HepG2 (cell line): ENCODE data around the gene NFATC1. TPM values are rescaled to one million over a fixed set of nuclear protein-coding genes. Genes with fewer than 3 reads are reported as not detected.

Source experiments
- ATAC-seq: fragments of 200-7000 bp; cut with Tn5 transposase; 3 replicates; pipeline ENCODE4 v1.9.1; 2020; ENCODE audit warnings: mild to moderate bottlenecking, moderate library complexity
- BruUV-seq: library from RNA; stranded (reverse); fragments of 400-500 nt; replicated peaks from 2 replicates; lab custom pipeline; 2021; lab: Mats Ljungman, UMichigan
- CTCF ChIA-PET: fragments of 300-600 bp; formaldehyde crosslinking; extraction: SDS; loops from one replicate; lab custom pipeline; 2021; ENCODE audit warnings: low total read pairs, inconsistent platforms, low intra/inter-chr PET ratio; lab: Yijun Ruan, JAX
- POLR2A ChIA-PET: fragments of 350-600 bp; sonication (Branson Sonifier 250); formaldehyde crosslinking; loops from one replicate; lab custom pipeline; 2020; ENCODE audit warnings: antibody characterized with exemption, inconsistent platforms; lab: Yijun Ruan, JAX
- DNase-seq: peaks from one replicate; pipeline ENCODE4 v3.0.0-alpha.2; 2015; ENCODE audit warnings: low spot score
- FAIRE-seq: peaks from 3 replicates; lab custom pipeline; 2011; peaks lifted over from hg19 to GRCh38; lab: Jason Lieb, UNC
- H2AFZ ChIP-seq: one replicate; pipeline ENCODE4 v1.6.1; 2011; ENCODE audit warnings: low read length, inconsistent platforms
- H3K27ac ChIP-seq: fragments of 300-600 bp; 3 replicates; pipeline ENCODE4 v1.8.0; 2011; ENCODE audit warnings: mixed run types, mild to moderate bottlenecking, mixed read lengths, low read length, inconsistent platforms; ENCODE audit not compliant: insufficient read depth; ENCODE audit errors: extremely low read length
- H3K27me3 ChIP-seq, 2 experiments: fragments of 200-600 bp in 1 of 2; 2 replicates in 1 of 2; 3 replicates in 1 of 2; pipeline versions ENCODE4 v1.6.0 to v1.8.0; 2011; ENCODE audit warnings: low read length in 2 of 2, mild to moderate bottlenecking in 2 of 2, moderate library complexity in 2 of 2, inconsistent platforms in 1 of 2; ENCODE audit not compliant: insufficient read depth in 2 of 2, control insufficient read depth in 1 of 2
- H3K36me3 ChIP-seq, 2 experiments: fragments of 200-600 bp in 1 of 2; replicated peaks in 1 of 2; 2 replicates in 1 of 2; 3 replicates in 1 of 2; pipeline versions ENCODE4 v1.5.1 to v1.8.0; 2011; ENCODE audit warnings: low read length in 2 of 2, inconsistent platforms in 1 of 2; ENCODE audit not compliant: insufficient read depth in 2 of 2, control insufficient read depth in 1 of 2
- H3K4me1 ChIP-seq: 2 replicates; pipeline ENCODE4 v1.5.1; 2012; ENCODE audit warnings: low read length, inconsistent platforms; ENCODE audit not compliant: insufficient read depth
- H3K4me2 ChIP-seq: 2 replicates; pipeline ENCODE4 v1.6.0; 2011; ENCODE audit warnings: low read depth, low read length, inconsistent platforms
- H3K4me3 ChIP-seq, 3 experiments: fragments of 200-600 bp in 1 of 3; sonication (generic), shearing (Covaris generic) in 1 of 3; replicated peaks in 1 of 3; 2 replicates each; pipeline ENCODE4 v1.5.1; 2011 to 2016; ENCODE audit warnings: low read length in 3 of 3, inconsistent platforms in 2 of 3, low read depth in 2 of 3, mild to moderate bottlenecking in 2 of 3, control low read depth in 1 of 3, mixed read lengths in 1 of 3; ENCODE audit not compliant: insufficient read depth in 1 of 3
- H3K79me2 ChIP-seq: one replicate; pipeline ENCODE4 v1.6.1; 2011; ENCODE audit warnings: low read length, inconsistent platforms; ENCODE audit not compliant: insufficient read depth
- H3K9ac ChIP-seq: 2 replicates; pipeline ENCODE4 v1.6.0; 2011; ENCODE audit warnings: mild to moderate bottlenecking, low read depth, low read length, inconsistent platforms; ENCODE audit not compliant: insufficient read depth
- H3K9me3 ChIP-seq: 2 replicates; pipeline ENCODE4 v1.5.1; 2012; ENCODE audit warnings: mild to moderate bottlenecking, low read length
- H4K20me1 ChIP-seq: 2 replicates; pipeline ENCODE4 v1.6.0; 2011; ENCODE audit warnings: inconsistent platforms, mild to moderate bottlenecking, low read length, moderate library complexity; ENCODE audit not compliant: insufficient read depth
- ARID4A ChIP-seq: sonication (generic); formaldehyde crosslinking; IDR thresholded peaks from 2 replicates; pipeline ENCODE4 v1.5.0; 2020; ENCODE audit warnings: mild to moderate bottlenecking, missing genetic modification reagents, borderline replicate concordance
- FIP1L1 ChIP-seq: fragments of 200-400 bp; formaldehyde crosslinking; IDR thresholded peaks from 2 replicates; pipeline ENCODE4 v1.6.1; 2018; ENCODE audit warnings: low read depth, mild to moderate bottlenecking, low read length, moderate library complexity, borderline replicate concordance; ENCODE audit not compliant: insufficient read depth
- NPAS2 ChIP-seq: sonication (generic); formaldehyde crosslinking; IDR thresholded peaks from 2 replicates; pipeline ENCODE4 v1.8.0; 2022; ENCODE audit warnings: mild to moderate bottlenecking, missing genetic modification reagents, borderline replicate concordance
- PAWR ChIP-seq: sonication (generic); formaldehyde crosslinking; IDR thresholded peaks from 2 replicates; pipeline ENCODE4 v1.4.0; 2020; ENCODE audit warnings: missing genetic modification reagents, mild to moderate bottlenecking, borderline replicate concordance
- REL ChIP-seq: sonication (generic); formaldehyde crosslinking; conservative IDR thresholded peaks from 2 replicates; pipeline ENCODE4 v1.8.0; 2022; ENCODE audit warnings: mild to moderate bottlenecking, missing genetic modification reagents, moderate library complexity
- REXO4 ChIP-seq: sonication (generic); formaldehyde crosslinking; IDR thresholded peaks from 2 replicates; pipeline ENCODE4 v1.8.0; 2022; ENCODE audit warnings: missing genetic modification reagents, mild to moderate bottlenecking, borderline replicate concordance
- RNF2 ChIP-seq: fragments of 450-650 bp; conservative IDR thresholded peaks from 2 replicates; pipeline ENCODE4 v1.6.1; 2016; ENCODE audit warnings: low read depth
- ZMAT5 ChIP-seq: sonication (generic); formaldehyde crosslinking; IDR thresholded peaks from 2 replicates; pipeline ENCODE4 v1.5.0; 2020; ENCODE audit warnings: mild to moderate bottlenecking, low read depth, missing genetic modification reagents, borderline replicate concordance
- ZNF503 ChIP-seq: sonication (generic); formaldehyde crosslinking; IDR thresholded peaks from 2 replicates; pipeline ENCODE4 v1.4.0; 2020; ENCODE audit warnings: missing genetic modification reagents
- ZNF772 ChIP-seq: sonication (generic); formaldehyde crosslinking; IDR thresholded peaks from 2 replicates; pipeline ENCODE4 v1.5.0; 2020; ENCODE audit warnings: mild to moderate bottlenecking, missing genetic modification reagents
- ZNF83 ChIP-seq: sonication (generic); formaldehyde crosslinking; IDR thresholded peaks from 2 replicates; pipeline ENCODE4 v1.4.0; 2020; ENCODE audit warnings: missing genetic modification reagents, mild to moderate bottlenecking, borderline replicate concordance
- ZNF878 ChIP-seq: sonication (generic); formaldehyde crosslinking; IDR thresholded peaks from 2 replicates; pipeline ENCODE4 v1.8.1; 2023; ENCODE audit warnings: mild to moderate bottlenecking, missing genetic modification reagents, moderate library complexity
- WGBS: methylation state at CpG from one replicate; pipeline ENCODE4 v1.1.6; 2017; ENCODE audit warnings: low lambda C conversion rate; 5-methylcytosine and 5-hydroxymethylcytosine counted together
- in situ Hi-C: cut with HindIII; loops from 2 replicates; pipeline ENCODE4 v1.10.0; 2017; ENCODE audit warnings: low pct_unique_long_range_greater_than_20kb; ENCODE audit not compliant: extremely low pct_ligation_motif_present
- intact Hi-C: fragments of 100-400 bp; cut with micrococcal nuclease; formaldehyde crosslinking; loops from one replicate; pipeline ENCODE4 v1.10.0; 2022; ENCODE audit not compliant: unreplicated experiment
- polyA plus RNA-seq, 8 experiments: library from polyadenylated mRNA; depleted of rRNA in 3 of 8; stranded (reverse) in 7 of 8; unstranded in 1 of 8; fragments of >200 nt; fragmentation: Illumina TruSeq in 4 of 8; extraction: Trizol in 4 of 8; gene quantifications; 2 replicates each; pipeline versions ENCODE4 v1.2.1 to v1.2.3, GENCODE V29; 2011 to 2016; ENCODE audit warnings: low read depth in 4 of 8, missing spikeins in 1 of 8, mixed read lengths in 1 of 8; ENCODE audit not compliant: insufficient read depth in 1 of 8
- total RNA-seq, 5 experiments: library from RNA; depleted of rRNA; stranded (reverse); fragments of >200 nt; fragmentation: Illumina TruSeq; extraction: Trizol; gene quantifications; 2 replicates each; pipeline ENCODE4 v1.2.3, GENCODE V29; 2016; ENCODE audit warnings: low read depth in 1 of 5

NFATC1 gene
- total and polyA plus RNA-seq, 2 of the 13 experiments (the other 11 are each of a cell fraction or from before 2014, with no cell fraction given) = not detected

- CTCF ChIA-PET = no interaction called here
- Histone ChIP-seq H3K27me3 (peaks cover 7 to 79% of the 10 kb centered on the region in 2 experiments), H4K20me1 (peaks cover 3% of the 10 kb centered on the region; the same call in 1 of the 2 replicates), H3K9ac (no peak overlapping the region), H3K79me2 (no peaks in the 10 kb centered on the region), H3K4me2 (no peak overlapping the region), H3K9me3 (no peaks in the 10 kb centered on the region), H2AFZ (no peak overlapping the region), H3K36me3 (no peaks in the 10 kb centered on the region), H3K4me1 (no peaks in the 10 kb centered on the region), H3K27ac (no peak overlapping the region), H3K4me3 (no peak overlapping the region)
- POLR2A ChIA-PET = no interaction called here
- intact Hi-C loops = no loop called here
- ATAC-seq (no peak), DNase-seq (no peak), FAIRE-seq (no peak)
- no TSS peak for BruUV-seq
- TF ChIP-seq REXO4 (CRISPR knock-in tag) (no peak), REL (CRISPR knock-in tag) (no peak)
- 3% methylated on average over 4 of the region's 4 CpGs for WGBS
- in situ Hi-C loops = no loop called here
Observed at GRCh38 chr18:79389689-79390088, 6.0 kb upstream of the NFATC1 start.

- Histone ChIP-seq H3K27ac (no peak overlapping the region), H3K4me3 (no peak overlapping the region), H3K27me3 (peaks cover 9 to 69% of the 10 kb centered on the region in 2 experiments), H3K4me2 (no peak overlapping the region), H3K79me2 (no peaks in the 10 kb centered on the region), H3K4me1 (no peaks in the 10 kb centered on the region), H4K20me1 (peaks cover 5% of the 10 kb centered on the region; the same call in 1 of the 2 replicates), H2AFZ (no peak overlapping the region), H3K9ac (no peak overlapping the region), H3K36me3 (no peaks in the 10 kb centered on the region), H3K9me3 (no peaks in the 10 kb centered on the region)
- POLR2A ChIA-PET = no interaction called here
- WGBS = 11% methylated on average over 8 of the region's 8 CpGs
- DNase-seq (no peak), FAIRE-seq (no peak), ATAC-seq (no peak)
- in situ Hi-C loops = no loop called here
- CTCF ChIA-PET = no interaction called here
- no TSS peak for BruUV-seq
- intact Hi-C loops = no loop called here
- no peak for TF ChIP-seq FIP1L1
- TF ChIP-seq ZMAT5 (CRISPR knock-in tag) = no peak
- no peak for TF ChIP-seq PAWR (CRISPR knock-in tag)
- TF ChIP-seq ARID4A (CRISPR knock-in tag) = no peak
- TF ChIP-seq ZNF83 (CRISPR knock-in tag) = no peak
- TF ChIP-seq RNF2 = no peak
- no peak for TF ChIP-seq ZNF878
- TF ChIP-seq ZNF503 = no peak
- no peak for TF ChIP-seq ZNF772 (CRISPR knock-in tag)
- no peak for TF ChIP-seq NPAS2 (CRISPR knock-in tag)
Observed at GRCh38 chr18:79392226-79392625, 3.5 kb upstream of the NFATC1 start.
